MM.1S (cell line): Measurements from ENCODE around the gene ANO10.

Experiments
- EZH2phosphoT487 ChIP-seq: fragments of 300-600 bp; sonication (generic); IDR thresholded peaks from 2 replicates; pipeline ENCODE4 v1.6.1; 2018; ENCODE audit warnings: antibody characterized with exemption, low read length
- TF ChIP-seq, protein P1 (sequence below): fragments of 300-600 bp; sonication (generic); IDR thresholded peaks from 2 replicates; pipeline ENCODE4 v1.5.1; 2016; ENCODE audit warnings: antibody characterized with exemption, low read length, mixed read lengths

DNA sequence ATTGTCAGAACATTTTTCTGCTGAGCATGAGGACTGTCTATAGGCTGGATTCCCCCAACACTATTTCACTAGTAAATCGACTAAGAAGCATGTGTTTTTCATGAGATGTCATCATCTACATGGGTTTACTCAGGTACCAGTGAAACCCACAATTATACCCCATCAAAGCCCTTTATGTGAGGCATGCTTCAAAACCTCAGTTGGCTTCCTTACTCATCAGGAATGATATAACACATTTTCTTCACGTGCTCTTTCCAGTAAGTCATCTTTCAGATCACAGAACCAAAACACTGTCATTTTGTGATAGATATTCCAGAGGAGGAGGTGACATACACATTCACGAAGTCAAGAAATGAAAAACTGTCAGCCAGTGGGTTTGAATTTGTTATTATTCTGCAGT, 116.5 kb downstream of the ANO10 start:
- TF ChIP-seq, protein P1, sequence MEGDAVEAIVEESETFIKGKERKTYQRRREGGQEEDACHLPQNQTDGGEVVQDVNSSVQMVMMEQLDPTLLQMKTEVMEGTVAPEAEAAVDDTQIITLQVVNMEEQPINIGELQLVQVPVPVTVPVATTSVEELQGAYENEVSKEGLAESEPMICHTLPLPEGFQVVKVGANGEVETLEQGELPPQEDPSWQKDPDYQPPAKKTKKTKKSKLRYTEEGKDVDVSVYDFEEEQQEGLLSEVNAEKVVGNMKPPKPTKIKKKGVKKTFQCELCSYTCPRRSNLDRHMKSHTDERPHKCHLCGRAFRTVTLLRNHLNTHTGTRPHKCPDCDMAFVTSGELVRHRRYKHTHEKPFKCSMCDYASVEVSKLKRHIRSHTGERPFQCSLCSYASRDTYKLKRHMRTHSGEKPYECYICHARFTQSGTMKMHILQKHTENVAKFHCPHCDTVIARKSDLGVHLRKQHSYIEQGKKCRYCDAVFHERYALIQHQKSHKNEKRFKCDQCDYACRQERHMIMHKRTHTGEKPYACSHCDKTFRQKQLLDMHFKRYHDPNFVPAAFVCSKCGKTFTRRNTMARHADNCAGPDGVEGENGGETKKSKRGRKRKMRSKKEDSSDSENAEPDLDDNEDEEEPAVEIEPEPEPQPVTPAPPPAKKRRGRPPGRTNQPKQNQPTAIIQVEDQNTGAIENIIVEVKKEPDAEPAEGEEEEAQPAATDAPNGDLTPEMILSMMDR: no peak
- no peak for TF ChIP-seq EZH2phosphoT487
